Measurements from ENCODE around the gene COL3A1. TPM values are rescaled to one million over a fixed set of nuclear protein-coding genes. Genes with fewer than 3 reads are reported as not detected.

COL3A1 gene
- total RNA-seq, result 123 and 540 TPM in 2 replicates

DNA sequence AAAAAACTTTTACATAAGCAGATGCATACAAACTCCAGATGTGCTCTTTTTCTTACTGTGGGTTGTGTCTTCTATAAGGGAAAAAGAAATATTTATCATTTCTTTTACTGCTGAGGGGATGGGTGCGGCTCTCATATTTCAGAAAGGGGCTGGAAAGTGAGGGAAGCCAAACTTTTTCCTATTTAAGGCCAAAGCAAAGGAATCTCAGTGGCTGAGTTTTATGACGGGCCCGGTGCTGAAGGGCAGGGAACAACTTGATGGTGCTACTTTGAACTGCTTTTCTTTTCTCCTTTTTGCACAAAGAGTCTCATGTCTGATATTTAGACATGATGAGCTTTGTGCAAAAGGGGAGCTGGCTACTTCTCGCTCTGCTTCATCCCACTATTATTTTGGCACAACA lies at the start of gene COL3A1:
Gene COL3A1 (plus strand): TSS at position 210 of the 400 bp plus-strand sequence. CDS start 117 bp downstream, at position 327.

Other genes with a start within 250 kb of the COL3A1 start
- gene COL5A2, start 205.4 kb downstream of the COL3A1 start, total RNA-seq, result 174 and 239 TPM in 2 replicates